ENCODE results near the gene TEKTIP1.

TEKTIP1 gene

DNA sequence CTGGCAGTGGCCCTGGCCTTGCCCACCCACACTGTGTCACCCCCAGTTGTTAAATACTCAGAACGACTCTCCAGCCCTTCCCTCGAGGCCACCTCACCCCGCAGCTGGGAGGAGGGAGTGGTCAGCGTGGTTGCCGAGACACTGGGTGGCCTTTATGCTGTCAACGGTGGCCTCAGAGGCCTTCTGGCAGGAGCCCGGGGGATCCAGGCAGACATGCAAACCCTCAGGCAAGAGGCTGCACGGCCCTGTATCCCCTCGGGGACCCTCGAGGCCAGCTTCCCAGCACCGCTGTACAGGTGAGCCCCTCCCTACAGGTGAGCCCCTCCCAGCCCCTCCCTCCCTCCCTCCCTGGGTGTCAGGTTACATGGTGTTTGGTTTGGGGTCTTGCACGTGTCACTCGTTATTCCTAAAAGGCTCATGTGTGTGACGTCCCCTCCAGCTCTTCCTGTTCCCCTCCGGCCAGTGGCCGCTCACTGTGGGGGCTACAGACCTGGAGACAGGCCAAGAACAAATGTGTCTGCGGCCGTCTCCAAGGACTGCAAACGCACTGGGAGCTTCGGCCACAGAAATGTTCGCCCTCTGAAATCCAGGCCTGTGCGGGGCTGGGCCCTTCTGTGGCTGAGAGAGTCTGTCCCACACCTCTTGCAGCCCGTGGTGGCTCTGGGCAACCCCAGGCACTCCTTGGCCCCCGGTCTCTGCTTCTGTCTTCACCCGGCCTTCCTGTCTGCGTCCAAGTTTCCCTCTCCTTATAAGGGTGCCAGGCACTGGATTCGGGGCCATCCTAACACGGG is at the start of gene TEKTIP1:
Gene TEKTIP1 (plus strand): TSS at position 210 of the 791 bp plus-strand sequence. CDS start 4 bp downstream, at position 214.
- H3K9ac ChIP-seq (ENCODE audit: low read depth, low read length), result no peak within 1 kb of the TSS
- ATAC-seq (ENCODE audit: insufficient read depth, low read depth), result no peak
- H3K9me3 ChIP-seq (ENCODE audit: insufficient read depth, low read length, severe bottlenecking), result no peaks in the 10 kb centered on the region
- H3K27ac ChIP-seq (ENCODE audit: low read length), result no peak within 1 kb of the TSS
- no peaks in the 10 kb centered on the region for H3K4me1 ChIP-seq (ENCODE audit: insufficient read depth, low read length)
- peaks cover 35% of the 10 kb centered on the region for H4K20me1 ChIP-seq (ENCODE audit: insufficient read depth, low read length)
- no peak for TF ChIP-seq EZH2 (IDR thresholded peaks at IDR 0.05; ENCODE audit: borderline replicate concordance, low read depth, low read length, severe bottlenecking)
- TF ChIP-seq, protein P1, sequence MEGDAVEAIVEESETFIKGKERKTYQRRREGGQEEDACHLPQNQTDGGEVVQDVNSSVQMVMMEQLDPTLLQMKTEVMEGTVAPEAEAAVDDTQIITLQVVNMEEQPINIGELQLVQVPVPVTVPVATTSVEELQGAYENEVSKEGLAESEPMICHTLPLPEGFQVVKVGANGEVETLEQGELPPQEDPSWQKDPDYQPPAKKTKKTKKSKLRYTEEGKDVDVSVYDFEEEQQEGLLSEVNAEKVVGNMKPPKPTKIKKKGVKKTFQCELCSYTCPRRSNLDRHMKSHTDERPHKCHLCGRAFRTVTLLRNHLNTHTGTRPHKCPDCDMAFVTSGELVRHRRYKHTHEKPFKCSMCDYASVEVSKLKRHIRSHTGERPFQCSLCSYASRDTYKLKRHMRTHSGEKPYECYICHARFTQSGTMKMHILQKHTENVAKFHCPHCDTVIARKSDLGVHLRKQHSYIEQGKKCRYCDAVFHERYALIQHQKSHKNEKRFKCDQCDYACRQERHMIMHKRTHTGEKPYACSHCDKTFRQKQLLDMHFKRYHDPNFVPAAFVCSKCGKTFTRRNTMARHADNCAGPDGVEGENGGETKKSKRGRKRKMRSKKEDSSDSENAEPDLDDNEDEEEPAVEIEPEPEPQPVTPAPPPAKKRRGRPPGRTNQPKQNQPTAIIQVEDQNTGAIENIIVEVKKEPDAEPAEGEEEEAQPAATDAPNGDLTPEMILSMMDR (IDR thresholded peaks at IDR 0.05; ENCODE audit: borderline replicate concordance, extremely low read depth, low read length, poor library complexity, severe bottlenecking), result no peak
- DNase-seq, result no peak
- H3K4me2 ChIP-seq (ENCODE audit: insufficient read depth, low read length), result no peak within 1 kb of the TSS
- H2AFZ ChIP-seq (ENCODE audit: low read depth, low read length), result no peak within 1 kb of the TSS
- H3K36me3 ChIP-seq (ENCODE audit: insufficient read depth, low read length), result peaks cover 61% of the 10 kb centered on the region
- no peak within 1 kb of the TSS for H3K4me3 ChIP-seq (ENCODE audit: low read depth in 1 of 2, low read length in 2 of 2)
- H3K79me2 ChIP-seq (ENCODE audit: insufficient read depth, low read length), result no peaks in the 10 kb centered on the region
- H3K27me3 ChIP-seq (ENCODE audit: insufficient read depth, low read length, poor library complexity), result no peaks in the 10 kb centered on the region

DNA sequence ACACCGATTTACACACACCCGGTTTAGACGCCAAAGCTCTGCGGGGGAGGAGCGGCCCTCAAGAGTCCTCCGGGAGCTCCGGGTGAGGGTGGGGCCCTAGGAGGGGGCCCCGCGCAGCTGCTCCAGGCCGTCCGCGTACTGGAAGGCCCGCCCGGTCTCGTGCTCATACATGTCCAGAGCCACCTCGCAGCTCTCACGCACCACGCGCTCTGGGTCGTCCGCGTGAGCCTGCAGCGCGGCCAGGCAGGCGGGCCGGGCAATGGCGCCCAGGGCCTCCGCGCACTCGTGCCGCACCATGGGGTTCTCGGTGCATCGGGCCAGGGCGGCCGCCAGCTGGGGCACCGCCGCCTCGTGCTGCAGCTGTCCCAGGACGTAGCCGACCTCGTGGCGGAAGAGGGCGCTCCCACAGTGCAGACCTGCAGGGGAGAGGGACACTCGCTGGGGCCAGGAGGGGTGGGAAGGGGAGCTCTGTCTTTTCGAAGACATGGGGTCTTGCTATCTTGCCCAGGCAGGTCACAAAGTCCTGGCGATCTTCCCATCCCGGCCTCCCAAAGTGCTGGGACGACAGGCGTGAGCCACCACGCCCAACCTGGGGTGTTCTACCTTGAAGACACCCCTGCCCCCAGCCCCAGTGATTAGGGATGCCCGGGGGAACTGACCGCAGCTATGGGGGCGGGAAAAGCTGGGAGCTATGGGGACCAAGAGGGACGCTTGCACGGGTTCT is 47.4 kb upstream of the TEKTIP1 start:
- H4K20me1 ChIP-seq (ENCODE audit: insufficient read depth, low read length), result no peaks in the 10 kb centered on the region; the same call in 1 of the 2 replicates
- H3K4me1 ChIP-seq (ENCODE audit: insufficient read depth, low read length), result peaks cover 43% of the 10 kb centered on the region
- H3K79me2 ChIP-seq (ENCODE audit: insufficient read depth, low read length), result peaks cover 21% of the 10 kb centered on the region
- no peaks in the 10 kb centered on the region for H3K9me3 ChIP-seq (ENCODE audit: insufficient read depth, low read length, severe bottlenecking)
- H2AFZ ChIP-seq (ENCODE audit: low read depth, low read length), result no peak overlapping the region
- DNase-seq (no peak), ATAC-seq (ENCODE audit: insufficient read depth, low read depth) (no peak)
- H3K27ac ChIP-seq (ENCODE audit: low read length), result no peak overlapping the region
- no peak overlapping the region for H3K4me3 ChIP-seq (ENCODE audit: low read depth in 1 of 2, low read length in 2 of 2)
- peaks cover 52% of the 10 kb centered on the region for H3K36me3 ChIP-seq (ENCODE audit: insufficient read depth, low read length)
- no peaks in the 10 kb centered on the region for H3K27me3 ChIP-seq (ENCODE audit: insufficient read depth, low read length, poor library complexity)
- H3K9ac ChIP-seq (ENCODE audit: low read depth, low read length), result no peak overlapping the region
- TF ChIP-seq EZH2 (IDR thresholded peaks at IDR 0.05; ENCODE audit: borderline replicate concordance, low read depth, low read length, severe bottlenecking), result no peak
- TF ChIP-seq, protein P1 (IDR thresholded peaks at IDR 0.05; ENCODE audit: borderline replicate concordance, extremely low read depth, low read length, poor library complexity, severe bottlenecking), result no peak
- no peak overlapping the region for H3K4me2 ChIP-seq (ENCODE audit: insufficient read depth, low read length)

DNA sequence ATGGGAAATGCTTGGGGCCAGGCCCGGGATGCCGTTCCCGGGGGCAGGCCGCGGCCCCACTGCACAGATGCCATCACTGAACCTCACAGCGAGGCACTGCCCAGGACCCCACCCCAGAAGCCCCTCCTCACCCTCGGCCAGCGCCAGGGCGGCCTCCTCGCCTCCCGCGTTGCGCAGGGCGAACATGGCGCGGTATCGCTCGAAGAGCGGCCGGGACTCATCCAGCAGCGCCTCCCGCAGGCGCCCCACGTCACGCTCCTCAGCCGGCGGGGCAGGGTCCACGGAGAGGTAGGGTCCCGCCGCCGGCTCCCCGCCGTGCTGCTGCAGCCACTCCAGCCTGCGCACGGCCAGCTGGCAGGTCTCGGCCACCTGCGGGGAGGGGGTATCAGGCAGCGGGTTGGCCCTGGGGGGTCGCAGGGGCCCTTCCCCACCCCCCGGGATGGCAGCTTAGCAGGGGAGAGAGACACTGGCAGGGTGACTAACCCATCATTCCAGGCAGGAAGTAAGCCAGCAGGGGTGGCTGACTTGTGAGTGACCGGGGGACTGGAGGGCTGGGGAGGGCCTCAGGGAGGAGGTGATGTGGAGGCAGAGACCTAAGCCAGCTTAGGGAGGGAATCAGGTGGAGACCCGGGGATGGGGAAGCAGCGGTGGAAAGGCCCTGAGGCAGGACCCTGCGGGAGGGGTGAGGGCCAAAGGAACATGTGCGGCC is 46.7 kb upstream of the TEKTIP1 start:
- peaks cover 58% of the 10 kb centered on the region for H3K36me3 ChIP-seq (ENCODE audit: insufficient read depth, low read length)
- peak overlapping the region; percentile 72 for H3K9ac ChIP-seq (ENCODE audit: low read depth, low read length)
- peak overlapping the region; percentile 47 for H3K27ac ChIP-seq (ENCODE audit: low read length)
- DNase-seq (no peak), ATAC-seq (ENCODE audit: insufficient read depth, low read depth) (no peak)
- no peak overlapping the region for H3K4me3 ChIP-seq (ENCODE audit: low read depth in 1 of 2, low read length in 2 of 2)
- H3K9me3 ChIP-seq (ENCODE audit: insufficient read depth, low read length, severe bottlenecking), result no peaks in the 10 kb centered on the region
- H3K4me1 ChIP-seq (ENCODE audit: insufficient read depth, low read length), result peaks cover 47% of the 10 kb centered on the region
- peaks cover 28% of the 10 kb centered on the region for H3K79me2 ChIP-seq (ENCODE audit: insufficient read depth, low read length)
- H2AFZ ChIP-seq (ENCODE audit: low read depth, low read length), result no peak overlapping the region
- no peak for TF ChIP-seq EZH2 (IDR thresholded peaks at IDR 0.05; ENCODE audit: borderline replicate concordance, low read depth, low read length, severe bottlenecking)
- TF ChIP-seq, protein P1 (IDR thresholded peaks at IDR 0.05; ENCODE audit: borderline replicate concordance, extremely low read depth, low read length, poor library complexity, severe bottlenecking), result no peak
- H3K27me3 ChIP-seq (ENCODE audit: insufficient read depth, low read length, poor library complexity), result no peaks in the 10 kb centered on the region
- peaks cover 2% of the 10 kb centered on the region; the same call in 1 of the 2 replicates for H4K20me1 ChIP-seq (ENCODE audit: insufficient read depth, low read length)
- peak overlapping the region; percentile 86 for H3K4me2 ChIP-seq (ENCODE audit: insufficient read depth, low read length)
